ENCODE data around the gene AMZ1. TPM values are rescaled to one million over a fixed set of nuclear protein-coding genes. Genes with fewer than 3 reads are reported as not detected.

AMZ1 gene
- total and polyA plus RNA-seq, 9 donors = 0.04 to 0.23 (median 0.16) TPM

DNA sequence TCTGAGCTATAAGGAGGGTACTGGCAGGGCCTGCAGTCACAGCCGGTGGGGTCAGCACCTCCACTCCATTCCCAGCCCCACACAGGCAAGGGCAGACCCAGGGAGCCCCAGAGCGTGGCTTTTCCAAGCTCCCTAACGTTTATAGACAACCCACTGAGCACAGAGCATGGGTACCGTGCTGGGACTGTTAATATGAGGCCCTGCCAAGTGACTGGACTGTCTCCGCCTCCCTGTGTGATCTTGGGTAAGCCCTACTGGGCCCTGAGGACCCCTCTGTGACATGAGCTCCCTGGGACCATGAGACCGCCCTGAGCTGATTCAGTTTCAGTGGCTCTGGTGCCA is 43.8 kb upstream of the AMZ1 start:
- H3K4me3 ChIP-seq (ENCODE audit: low read length) = no peak overlapping the region
- peaks cover 57% of the 10 kb centered on the region for H3K4me1 ChIP-seq (ENCODE audit: control insufficient read depth, insufficient read depth, low read length)
- 75% methylated on average over 3 of the region's 6 CpGs for WGBS (ENCODE audit: insufficient coverage)
- H3K36me3 ChIP-seq (ENCODE audit: control insufficient read depth, insufficient read depth, low read length) = peaks cover 34% of the 10 kb centered on the region
- H3K9me3 ChIP-seq (replicated peaks; ENCODE audit: control insufficient read depth, low read depth, low read length) = no peaks in the 10 kb centered on the region
- no peaks in the 10 kb centered on the region for H3K27me3 ChIP-seq (ENCODE audit: control insufficient read depth, insufficient read depth, low read length)
- peak overlapping the region; percentile 13 for H3K27ac ChIP-seq (ENCODE audit: low read length)
- no peak for DNase-seq

- Histone ChIP-seq H3K9me3 (replicated peaks; ENCODE audit: control insufficient read depth, low read depth, low read length) (no peaks in the 10 kb centered on the region), H3K4me3 (ENCODE audit: low read length) (no peak overlapping the region), H3K27me3 (ENCODE audit: control insufficient read depth, insufficient read depth, low read length) (no peaks in the 10 kb centered on the region), H3K36me3 (ENCODE audit: control insufficient read depth, insufficient read depth, low read length) (peaks cover 36% of the 10 kb centered on the region), H3K4me1 (ENCODE audit: control insufficient read depth, insufficient read depth, low read length) (peaks cover 52% of the 10 kb centered on the region), H3K27ac (ENCODE audit: low read length) (peak overlapping the region; percentile 65)
- DNase-seq = no peak
- WGBS (ENCODE audit: insufficient coverage) = 76% methylated on average over 10 of the region's 18 CpGs
Observed at GRCh38 chr7:2644562-2645273, 43.3 kb upstream of the AMZ1 start.

DNA sequence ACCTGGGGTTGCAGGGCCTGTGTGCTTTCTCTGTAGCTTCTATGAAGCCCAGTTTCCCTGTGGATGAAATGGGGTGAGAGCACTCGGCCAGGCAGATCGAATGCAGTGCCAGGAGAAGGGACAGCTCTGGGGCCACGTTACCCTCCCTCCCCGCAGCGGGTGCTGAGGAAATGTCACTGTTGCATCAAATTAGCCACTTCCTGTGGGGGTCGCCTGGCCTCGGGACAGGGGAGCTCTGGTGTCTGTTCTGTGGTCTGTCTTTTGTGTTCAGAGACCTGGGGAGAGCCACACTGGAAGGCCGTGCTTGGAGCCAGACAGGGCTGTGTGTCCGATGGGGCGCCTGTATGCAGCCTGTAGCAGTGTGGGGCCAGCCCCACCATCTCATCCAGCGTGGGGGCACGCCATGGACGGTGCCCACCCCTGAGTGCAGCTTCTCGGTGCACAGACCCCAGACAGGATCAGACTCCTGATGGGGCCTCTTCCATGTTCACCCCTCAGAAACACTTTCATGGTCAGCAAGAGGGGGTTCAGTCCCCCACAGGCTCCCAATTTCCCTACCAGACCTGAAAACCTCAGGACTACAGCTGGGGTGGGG is 42.6 kb upstream of the AMZ1 start:
- DNase-seq = no peak
- peak overlapping the region; percentile 65 for H3K27ac ChIP-seq (ENCODE audit: low read length)
- peaks cover 35% of the 10 kb centered on the region for H3K36me3 ChIP-seq (ENCODE audit: control insufficient read depth, insufficient read depth, low read length)
- peaks cover 45% of the 10 kb centered on the region for H3K4me1 ChIP-seq (ENCODE audit: control insufficient read depth, insufficient read depth, low read length)
- no peaks in the 10 kb centered on the region for H3K27me3 ChIP-seq (ENCODE audit: control insufficient read depth, insufficient read depth, low read length)
- H3K4me3 ChIP-seq (ENCODE audit: low read length) = no peak overlapping the region
- WGBS (ENCODE audit: insufficient coverage) = 30% methylated on average over 9 of the region's 14 CpGs
- H3K9me3 ChIP-seq (replicated peaks; ENCODE audit: control insufficient read depth, low read depth, low read length) = no peaks in the 10 kb centered on the region

DNA sequence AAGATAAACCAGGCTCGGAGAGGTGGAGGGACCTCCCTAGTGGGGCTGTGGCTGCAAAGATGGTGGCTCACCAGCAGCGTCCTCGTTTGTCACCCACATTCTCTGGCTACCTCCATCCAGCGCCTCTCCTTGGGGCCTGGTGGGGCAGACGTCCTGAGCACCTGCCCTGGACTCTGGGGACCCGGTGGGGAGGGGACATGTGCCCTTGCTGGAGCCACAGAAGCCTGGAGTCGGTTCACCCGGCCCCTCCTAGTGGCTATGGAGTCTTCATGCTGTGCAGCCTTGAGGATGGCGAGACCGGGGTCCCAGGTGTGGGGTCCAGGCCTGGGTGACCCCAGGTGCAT is 41.7 kb upstream of the AMZ1 start:
- no peak overlapping the region for H3K4me3 ChIP-seq (ENCODE audit: low read length)
- no peak for DNase-seq
- no peaks in the 10 kb centered on the region for H3K27me3 ChIP-seq (ENCODE audit: control insufficient read depth, insufficient read depth, low read length)
- H3K9me3 ChIP-seq (replicated peaks; ENCODE audit: control insufficient read depth, low read depth, low read length) = no peaks in the 10 kb centered on the region
- H3K27ac ChIP-seq (ENCODE audit: low read length) = no peak overlapping the region
- peaks cover 36% of the 10 kb centered on the region for H3K4me1 ChIP-seq (ENCODE audit: control insufficient read depth, insufficient read depth, low read length)
- H3K36me3 ChIP-seq (ENCODE audit: control insufficient read depth, insufficient read depth, low read length) = peaks cover 41% of the 10 kb centered on the region
- WGBS (ENCODE audit: insufficient coverage) = 65% methylated on average over 7 of the region's 10 CpGs

DNA sequence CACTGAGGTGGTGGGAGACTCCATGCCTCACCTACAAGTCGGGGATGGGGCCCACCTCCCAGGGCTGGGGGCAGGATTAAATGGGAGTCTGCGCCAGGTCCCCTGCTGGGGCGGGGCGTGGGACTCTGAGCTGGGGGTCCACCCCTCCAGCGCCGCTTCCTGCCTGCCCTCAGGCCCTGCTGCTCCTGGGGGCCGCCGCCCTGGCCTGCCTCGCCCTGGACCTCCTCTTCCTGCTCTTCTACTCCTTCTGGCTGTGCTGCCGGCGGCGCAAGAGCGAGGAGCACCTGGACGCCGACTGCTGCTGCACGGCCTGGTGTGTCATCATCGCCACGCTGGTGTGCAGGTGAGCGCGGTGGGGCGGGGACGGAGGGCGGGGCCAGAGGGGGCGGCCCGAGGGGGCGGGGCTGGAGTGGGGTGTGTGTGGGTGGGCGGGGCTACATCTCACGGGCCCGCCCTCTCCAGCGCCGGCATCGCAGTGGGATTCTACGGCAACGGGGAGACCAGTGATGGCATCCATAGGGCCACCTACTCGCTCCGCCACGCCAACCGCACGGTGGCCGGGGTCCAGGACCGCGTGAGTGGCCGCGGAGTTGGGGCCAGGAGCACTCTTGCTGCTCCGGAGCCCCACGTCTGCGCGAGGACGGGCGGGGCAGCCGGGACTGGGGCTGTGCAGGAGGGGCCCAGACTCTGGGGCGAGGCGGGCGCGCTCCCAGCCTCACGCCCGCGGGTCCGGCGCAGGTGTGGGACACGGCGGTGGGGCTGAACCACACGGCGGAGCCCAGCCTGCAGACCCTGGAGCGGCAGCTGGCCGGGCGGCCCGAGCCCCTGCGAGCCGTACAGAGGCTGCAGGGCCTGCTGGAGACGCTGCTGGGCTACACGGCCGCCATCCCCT is 41.1 kb upstream of the AMZ1 start:
- Histone ChIP-seq H3K4me3 (ENCODE audit: low read length) (no peak overlapping the region), H3K9me3 (replicated peaks; ENCODE audit: control insufficient read depth, low read depth, low read length) (no peaks in the 10 kb centered on the region), H3K36me3 (ENCODE audit: control insufficient read depth, insufficient read depth, low read length) (peaks cover 47% of the 10 kb centered on the region), H3K27ac (ENCODE audit: low read length) (no peak overlapping the region), H3K27me3 (ENCODE audit: control insufficient read depth, insufficient read depth, low read length) (no peaks in the 10 kb centered on the region), H3K4me1 (ENCODE audit: control insufficient read depth, insufficient read depth, low read length) (peaks cover 30% of the 10 kb centered on the region)
- WGBS (ENCODE audit: insufficient coverage) = 80% methylated on average over 51 of the region's 73 CpGs
- no peak for DNase-seq

GRCh38 chr7:2647594-2648172 is 40.3 kb upstream of the AMZ1 start:
- Histone ChIP-seq H3K9me3 (replicated peaks; ENCODE audit: control insufficient read depth, low read depth, low read length) (no peaks in the 10 kb centered on the region), H3K36me3 (ENCODE audit: control insufficient read depth, insufficient read depth, low read length) (peaks cover 55% of the 10 kb centered on the region), H3K27ac (ENCODE audit: low read length) (no peak overlapping the region), H3K27me3 (ENCODE audit: control insufficient read depth, insufficient read depth, low read length) (no peaks in the 10 kb centered on the region), H3K4me3 (ENCODE audit: low read length) (no peak overlapping the region), H3K4me1 (ENCODE audit: control insufficient read depth, insufficient read depth, low read length) (peaks cover 26% of the 10 kb centered on the region)
- no peak for DNase-seq
- 89% methylated on average over 11 of the region's 15 CpGs for WGBS (ENCODE audit: insufficient coverage)

DNA sequence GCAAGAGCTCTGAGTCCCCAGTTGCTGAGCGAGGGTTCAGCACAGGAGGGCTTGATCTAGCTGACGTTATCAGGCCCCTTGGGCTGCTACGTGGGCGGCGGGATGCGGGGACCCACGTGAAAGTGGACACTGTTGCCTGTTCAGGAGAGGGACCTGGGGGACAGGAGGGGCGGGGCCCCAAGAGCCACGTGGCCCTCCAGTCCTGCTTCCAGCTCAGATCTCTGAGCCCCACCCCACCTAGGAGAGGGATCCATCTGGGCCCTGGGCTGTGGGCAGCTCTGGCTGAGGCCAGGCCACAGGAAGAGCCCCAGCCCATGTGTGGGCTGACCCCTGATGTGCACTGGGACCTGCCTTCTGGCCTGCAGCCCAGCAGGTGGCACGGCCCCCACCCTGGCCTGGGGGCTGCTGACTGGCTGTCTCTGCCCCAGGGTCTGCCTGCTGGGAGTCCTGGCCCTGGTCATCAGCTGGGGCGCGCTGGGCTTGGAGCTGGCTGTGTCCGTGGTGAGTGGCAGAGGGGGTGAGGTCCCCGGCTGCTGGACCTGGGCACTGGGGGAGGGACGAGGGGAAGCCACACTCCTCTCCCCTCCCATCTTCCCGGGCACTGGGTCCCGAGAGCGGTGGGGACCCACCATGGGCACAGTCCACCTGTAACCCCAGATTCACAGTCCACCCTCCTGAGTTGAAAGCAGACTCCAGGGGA is 38.7 kb upstream of the AMZ1 start:
- WGBS (ENCODE audit: insufficient coverage) = 88% methylated on average over 7 of the region's 18 CpGs
- Histone ChIP-seq H3K27me3 (ENCODE audit: control insufficient read depth, insufficient read depth, low read length) (no peaks in the 10 kb centered on the region), H3K36me3 (ENCODE audit: control insufficient read depth, insufficient read depth, low read length) (peaks cover 63% of the 10 kb centered on the region), H3K27ac (ENCODE audit: low read length) (no peak overlapping the region), H3K9me3 (replicated peaks; ENCODE audit: control insufficient read depth, low read depth, low read length) (no peaks in the 10 kb centered on the region), H3K4me3 (ENCODE audit: low read length) (no peak overlapping the region), H3K4me1 (ENCODE audit: control insufficient read depth, insufficient read depth, low read length) (peaks cover 19% of the 10 kb centered on the region)
- no peak for DNase-seq

DNA sequence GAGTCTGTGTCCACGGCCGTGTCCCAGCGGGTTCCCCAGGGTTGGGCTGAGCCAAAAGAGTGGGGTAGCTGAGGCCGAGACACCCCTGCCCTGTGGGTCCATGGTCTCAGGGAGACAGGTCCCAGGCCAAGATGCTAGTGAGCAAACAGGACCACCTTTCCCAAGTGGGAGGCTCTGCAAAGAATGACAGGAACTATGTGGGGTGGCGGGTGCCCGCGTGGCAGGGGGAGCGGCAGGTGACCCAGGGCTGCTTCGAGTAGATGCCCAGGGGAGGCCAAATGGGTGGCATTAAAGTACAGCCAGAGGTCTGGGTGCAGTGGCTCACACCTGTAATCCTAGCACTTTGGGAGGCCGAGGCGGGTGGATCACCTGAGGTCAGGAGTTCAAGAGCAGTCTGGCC is 38.0 kb upstream of the AMZ1 start:
- 81% methylated on average over 10 of the region's 11 CpGs for WGBS (ENCODE audit: insufficient coverage)
- H3K36me3 ChIP-seq (ENCODE audit: control insufficient read depth, insufficient read depth, low read length) = peaks cover 69% of the 10 kb centered on the region
- H3K4me3 ChIP-seq (ENCODE audit: low read length) = no peak overlapping the region
- peaks cover 12% of the 10 kb centered on the region for H3K4me1 ChIP-seq (ENCODE audit: control insufficient read depth, insufficient read depth, low read length)
- no peaks in the 10 kb centered on the region for H3K27me3 ChIP-seq (ENCODE audit: control insufficient read depth, insufficient read depth, low read length)
- DNase-seq = no peak
- no peak overlapping the region for H3K27ac ChIP-seq (ENCODE audit: low read length)
- H3K9me3 ChIP-seq (replicated peaks; ENCODE audit: control insufficient read depth, low read depth, low read length) = no peaks in the 10 kb centered on the region

GRCh38 chr7:2650451-2650850 is 37.6 kb upstream of the AMZ1 start:
- 87% methylated on average over 4 of the region's 8 CpGs for WGBS (ENCODE audit: insufficient coverage)

More at GRCh38 chr7:2650451-2650850, 37.6 kb upstream of the AMZ1 start:
- Histone ChIP-seq H3K4me3 (ENCODE audit: low read length) (no peak overlapping the region), H3K36me3 (ENCODE audit: control insufficient read depth, insufficient read depth, low read length) (peaks cover 71% of the 10 kb centered on the region), H3K27ac (ENCODE audit: low read length) (no peak overlapping the region), H3K9me3 (replicated peaks; ENCODE audit: control insufficient read depth, low read depth, low read length) (no peaks in the 10 kb centered on the region), H3K4me1 (ENCODE audit: control insufficient read depth, insufficient read depth, low read length) (peaks cover 7% of the 10 kb centered on the region), H3K27me3 (ENCODE audit: control insufficient read depth, insufficient read depth, low read length) (no peaks in the 10 kb centered on the region)
- no peak for DNase-seq
